ENCODE data around the gene HAVCR1. TPM values are rescaled to one million over a fixed set of nuclear protein-coding genes. Genes with fewer than 3 reads are reported as not detected.

Gene HAVCR1
- total and polyA plus RNA-seq, 2 of the 13 experiments (the other 11 are each of a cell fraction or from before 2014, with no cell fraction given) = 0.93 to 12.3 TPM

DNA sequence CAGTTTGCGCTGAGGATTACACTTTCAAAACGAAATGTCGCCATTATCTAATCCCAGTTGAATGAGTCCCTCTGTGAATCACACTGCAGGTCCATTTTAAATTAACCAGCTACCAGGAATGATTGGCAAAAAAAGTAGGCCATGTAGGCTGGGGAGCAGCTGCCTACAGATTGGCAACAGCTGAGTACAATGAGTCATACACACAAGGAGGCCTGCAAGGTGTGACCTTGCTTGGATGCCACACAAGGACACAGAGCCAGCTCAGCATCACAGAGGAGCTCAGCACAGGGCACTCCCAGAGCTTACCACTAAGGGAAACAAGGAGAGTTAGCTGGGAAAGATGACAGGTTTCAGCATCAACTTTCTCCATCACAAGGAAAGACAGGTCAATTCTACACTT, 12.9 kb downstream of the HAVCR1 start (continued):
- TF ChIP-seq DZIP1 (CRISPR knock-in tag; IDR thresholded peaks at IDR 0.05) (no peak), MYC (CRISPR knock-in tag; IDR thresholded peaks at IDR 0.05; ENCODE audit: borderline replicate concordance) (no peak), SALL2 (CRISPR knock-in tag; IDR thresholded peaks at IDR 0.05) (no peak), RAD51 (IDR thresholded peaks at IDR 0.05; ENCODE audit: borderline replicate concordance) (no peak), ELF1 (CRISPR knock-in tag; IDR thresholded peaks at IDR 0.05) (no peak), ZNF30 (CRISPR knock-in tag; IDR thresholded peaks at IDR 0.05) (no peak), TBP (CRISPR knock-in tag; IDR thresholded peaks at IDR 0.05) (no peak), PCBP1 (IDR thresholded peaks at IDR 0.05; ENCODE audit: borderline replicate concordance, low read depth, low read length) (no peak), ZNF383 (CRISPR knock-in tag; IDR thresholded peaks at IDR 0.05; ENCODE audit: borderline replicate concordance) (no peak), KLF11 (CRISPR knock-in tag; IDR thresholded peaks at IDR 0.05) (no peak), KAT7 (CRISPR knock-in tag; IDR thresholded peaks at IDR 0.05; ENCODE audit: borderline replicate concordance) (no peak), CHD4 (IDR thresholded peaks at IDR 0.05; ENCODE audit: borderline replicate concordance, low read length) (no peak), ZFP36 (IDR thresholded peaks at IDR 0.05; ENCODE audit: borderline replicate concordance, low read depth, low read length, partially characterized antibody) (no peak), THAP11 (CRISPR knock-in tag; IDR thresholded peaks at IDR 0.05) (no peak)
- TF ChIP-seq, protein P1, sequence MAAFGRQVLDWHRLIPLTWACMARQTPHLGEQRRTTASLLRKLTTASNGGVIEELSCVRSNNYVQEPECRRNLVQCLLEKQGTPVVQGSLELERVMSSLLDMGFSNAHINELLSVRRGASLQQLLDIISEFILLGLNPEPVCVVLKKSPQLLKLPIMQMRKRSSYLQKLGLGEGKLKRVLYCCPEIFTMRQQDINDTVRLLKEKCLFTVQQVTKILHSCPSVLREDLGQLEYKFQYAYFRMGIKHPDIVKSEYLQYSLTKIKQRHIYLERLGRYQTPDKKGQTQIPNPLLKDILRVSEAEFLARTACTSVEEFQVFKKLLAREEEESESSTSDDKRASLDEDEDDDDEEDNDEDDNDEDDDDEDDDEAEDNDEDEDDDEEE (CRISPR knock-in tag; IDR thresholded peaks at IDR 0.05) = no peak
- TF ChIP-seq, protein P2, sequence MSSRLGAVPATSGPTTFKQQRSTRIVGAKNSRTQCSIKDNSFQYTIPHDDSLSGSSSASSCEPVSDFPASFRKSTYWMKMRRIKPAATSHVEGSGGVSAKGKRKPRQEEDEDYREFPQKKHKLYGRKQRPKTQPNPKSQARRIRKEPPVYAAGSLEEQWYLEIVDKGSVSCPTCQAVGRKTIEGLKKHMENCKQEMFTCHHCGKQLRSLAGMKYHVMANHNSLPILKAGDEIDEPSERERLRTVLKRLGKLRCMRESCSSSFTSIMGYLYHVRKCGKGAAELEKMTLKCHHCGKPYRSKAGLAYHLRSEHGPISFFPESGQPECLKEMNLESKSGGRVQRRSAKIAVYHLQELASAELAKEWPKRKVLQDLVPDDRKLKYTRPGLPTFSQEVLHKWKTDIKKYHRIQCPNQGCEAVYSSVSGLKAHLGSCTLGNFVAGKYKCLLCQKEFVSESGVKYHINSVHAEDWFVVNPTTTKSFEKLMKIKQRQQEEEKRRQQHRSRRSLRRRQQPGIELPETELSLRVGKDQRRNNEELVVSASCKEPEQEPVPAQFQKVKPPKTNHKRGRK (CRISPR knock-in tag; IDR thresholded peaks at IDR 0.05) = no peak
